ENCODE measurements around the gene ZNF184. TPM values are rescaled to one million over a fixed set of nuclear protein-coding genes. Genes with fewer than 3 reads are reported as not detected.

The ZNF184 gene
- total RNA-seq, 2 experiments from 2014 or later: 17.7 to 20.6 TPM

- no peaks in the 10 kb centered on the region for H3K9me3 ChIP-seq (ENCODE audit: low read length)
- POLR2A ChIA-PET: interaction anchor here (0.6 to 1.3 kb wide), 2 partner anchors 172 to 341 kb away, joined by 3 to 6 read pairs; no protein-coding TSS in a partner anchor
- no peaks in the 10 kb centered on the region for H3K9me2 ChIP-seq (ENCODE audit: insufficient read depth, low read length)
- intact Hi-C loops (cut with micrococcal nuclease; ENCODE audit: unreplicated experiment): loop anchor here (2.0 to 5.0 kb wide), 4 partner anchors 41 to 279 kb away; partner anchors contain the start of gene POM121L2
- H3K4me3 ChIP-seq (ENCODE audit: low read depth, low read length, poor library complexity, severe bottlenecking): peak overlapping the region; percentile 73
- BruUV-seq (replicated peaks): no TSS peak
- H3K4me1 ChIP-seq (ENCODE audit: insufficient read depth, low read length, poor library complexity, severe bottlenecking): peaks cover 7% of the 10 kb centered on the region
- H3K4me2 ChIP-seq (ENCODE audit: low read length): peak overlapping the region; percentile 75
- DNase-seq (ENCODE audit: low spot score): no peak
- no peak overlapping the region for H3K27ac ChIP-seq (ENCODE audit: low read depth, low read length, poor library complexity, severe bottlenecking)
- TF ChIP-seq CTCF (conservative IDR thresholded peaks at IDR 0.05; ENCODE audit: low read length) (no peak), EZH2phosphoT487 (IDR thresholded peaks at IDR 0.05; ENCODE audit: borderline replicate concordance, low read depth, low read length) (no peak)
- H3K79me2 ChIP-seq (ENCODE audit: insufficient read depth, low read depth, low read length): no peaks in the 10 kb centered on the region
- no peaks in the 10 kb centered on the region for H3K36me3 ChIP-seq (ENCODE audit: insufficient read depth, low read length)
- H4K20me1 ChIP-seq (ENCODE audit: insufficient read depth, low read length): no peaks in the 10 kb centered on the region
- CTCF ChIA-PET (ENCODE audit: unreplicated experiment): interaction anchor here (0.6 to 1.5 kb wide), 3 partner anchors 13 to 234 kb away, joined by 3 to 5 read pairs (median 4); no protein-coding TSS in a partner anchor
- peak overlapping the region; percentile 98 for H2AFZ ChIP-seq (ENCODE audit: low read length)
Observed at GRCh38 chr6:27517928-27518787, 45.3 kb upstream of the ZNF184 start.

- H3K79me2 ChIP-seq (ENCODE audit: insufficient read depth, low read depth, low read length): no peaks in the 10 kb centered on the region
- no peaks in the 10 kb centered on the region for H3K36me3 ChIP-seq (ENCODE audit: insufficient read depth, low read length)
- no peaks in the 10 kb centered on the region for H3K9me3 ChIP-seq (ENCODE audit: low read length)
- POLR2A ChIA-PET: no interaction called here
- H3K4me1 ChIP-seq (ENCODE audit: insufficient read depth, low read length, poor library complexity, severe bottlenecking): peaks cover 7% of the 10 kb centered on the region
- no peak overlapping the region for H3K4me3 ChIP-seq (ENCODE audit: low read depth, low read length, poor library complexity, severe bottlenecking)
- no peaks in the 10 kb centered on the region for H3K9me2 ChIP-seq (ENCODE audit: insufficient read depth, low read length)
- no peak for TF ChIP-seq EZH2phosphoT487 (IDR thresholded peaks at IDR 0.05; ENCODE audit: borderline replicate concordance, low read depth, low read length)
- no peak for TF ChIP-seq CTCF (conservative IDR thresholded peaks at IDR 0.05; ENCODE audit: low read length)
- no peak overlapping the region for H3K4me2 ChIP-seq (ENCODE audit: low read length)
- CTCF ChIA-PET (ENCODE audit: unreplicated experiment): no interaction called here
- H4K20me1 ChIP-seq (ENCODE audit: insufficient read depth, low read length): no peaks in the 10 kb centered on the region
- H3K27ac ChIP-seq (ENCODE audit: low read depth, low read length, poor library complexity, severe bottlenecking): no peak overlapping the region
- no TSS peak for BruUV-seq (replicated peaks)
- no peak for DNase-seq (ENCODE audit: low spot score)
- no peak overlapping the region for H2AFZ ChIP-seq (ENCODE audit: low read length)
- intact Hi-C loops (cut with micrococcal nuclease; ENCODE audit: unreplicated experiment): loop anchor here (5.0 kb wide), 2 partner anchors 40 to 205 kb away; partner anchors contain the start of gene POM121L2
Observed at GRCh38 chr6:27517238-27517637, 44.3 kb upstream of the ZNF184 start.

Measured in OCI-LY7 (cell line).